NT2/D1 (cell line): ENCODE results near the gene TOR1AIP2.

ENCODE experiments used
- SUZ12 ChIP-seq: IDR thresholded peaks from 2 replicates; pipeline ENCODE4 v1.6.1; 2011; ENCODE audit not compliant: insufficient read length, insufficient read depth; ENCODE audit errors: extremely low read depth
- YY1 ChIP-seq: IDR thresholded peaks from 2 replicates; pipeline ENCODE4 v1.6.1; 2011; ENCODE audit not compliant: insufficient read length, insufficient read depth
- ZNF274 ChIP-seq: IDR thresholded peaks from 2 replicates; pipeline ENCODE4 v1.6.1; 2011; ENCODE audit warnings: mild to moderate bottlenecking, low read depth, low read length

DNA sequence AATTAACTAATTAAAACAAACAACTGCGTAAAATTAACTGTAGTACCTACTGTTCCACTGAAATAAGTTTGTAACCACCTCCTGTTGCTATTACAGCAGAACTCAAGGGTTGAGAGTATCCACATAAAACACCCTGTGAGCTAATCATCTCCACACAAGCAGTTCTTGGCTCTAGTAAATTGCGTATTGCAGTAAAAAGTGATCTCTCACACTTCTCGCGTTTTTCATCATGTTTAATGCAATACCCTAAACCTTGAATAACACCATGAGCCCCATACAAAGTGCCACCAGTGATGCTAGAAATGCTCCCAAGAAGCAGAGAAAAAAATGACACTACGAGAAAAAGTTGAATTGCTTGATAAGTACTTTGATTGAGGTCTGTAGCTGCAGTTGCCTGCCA lies 47.7 kb upstream of the TOR1AIP2 start:
- TF ChIP-seq YY1 (no peak), ZNF274 (no peak), SUZ12 (no peak)
